Hepatocyte (in vitro differentiated cells): ENCODE measurements around the gene PINLYP. TPM values are rescaled to one million over a fixed set of nuclear protein-coding genes. Genes with fewer than 3 reads are reported as not detected.

Experiments
- DNase-seq: peaks from one replicate; pipeline ENCODE4 v3.0.0-alpha.2; 2016; ENCODE audit warnings: low spot score
- H2AFZ ChIP-seq: fragments of 200-600 bp; sonication (generic); 2 replicates; pipeline ENCODE4 v1.6.0; 2016; ENCODE audit warnings: antibody characterized with exemption, mild to moderate bottlenecking
- H3K27ac ChIP-seq: fragments of 200-600 bp; sonication (generic); 2 replicates; pipeline ENCODE4 v1.5.1; 2016; ENCODE audit warnings: mild to moderate bottlenecking
- H3K27me3 ChIP-seq: fragments of 200-600 bp; sonication (generic); 2 replicates; pipeline ENCODE4 v1.6.1; 2016
- H3K36me3 ChIP-seq: fragments of 200-600 bp; sonication (generic); replicated peaks from 2 replicates; pipeline ENCODE4 v1.5.1; 2016; ENCODE audit warnings: low read depth; ENCODE audit not compliant: insufficient read depth
- H3K4me1 ChIP-seq: fragments of 200-600 bp; sonication (generic); 2 replicates; pipeline ENCODE4 v1.5.1; 2016; ENCODE audit warnings: mild to moderate bottlenecking, moderate library complexity; ENCODE audit not compliant: insufficient read depth
- H3K4me2 ChIP-seq: fragments of 200-600 bp; sonication (generic); 2 replicates; pipeline ENCODE4 v1.6.0; 2016
- H3K4me3 ChIP-seq: fragments of 200-600 bp; sonication (generic); 2 replicates; pipeline ENCODE4 v1.5.1; 2016; ENCODE audit warnings: mild to moderate bottlenecking
- H3K79me2 ChIP-seq: fragments of 200-600 bp; sonication (generic); 2 replicates; pipeline ENCODE4 v1.6.0; 2017; ENCODE audit warnings: mild to moderate bottlenecking
- H3K9me2 ChIP-seq: fragments of 200-600 bp; sonication (generic); replicated peaks from 2 replicates; pipeline ENCODE4 v1.6.0; 2017; ENCODE audit warnings: mild to moderate bottlenecking; ENCODE audit not compliant: insufficient read depth
- H3K9me3 ChIP-seq: fragments of 200-600 bp; sonication (generic); 2 replicates; pipeline ENCODE4 v1.5.1; 2016; ENCODE audit warnings: low read depth, mild to moderate bottlenecking
- H4K20me1 ChIP-seq: fragments of 200-600 bp; sonication (generic); 2 replicates; pipeline ENCODE4 v1.6.0; 2016; ENCODE audit warnings: mild to moderate bottlenecking; ENCODE audit not compliant: insufficient read depth, poor library complexity, severe bottlenecking
- CTCF ChIP-seq: fragments of 200-600 bp; sonication (generic); IDR thresholded peaks from 2 replicates; pipeline ENCODE4 v1.5.1; 2016; ENCODE audit warnings: antibody characterized with exemption, mild to moderate bottlenecking; ENCODE audit not compliant: poor library complexity
- EZH2 ChIP-seq: fragments of 200-600 bp; sonication (generic); IDR thresholded peaks from 2 replicates; pipeline ENCODE4 v1.6.1; 2016; ENCODE audit warnings: antibody characterized with exemption, mild to moderate bottlenecking, borderline replicate concordance
- EZH2phosphoT487 ChIP-seq: fragments of 200-600 bp; sonication (generic); IDR thresholded peaks from one replicate; pipeline ENCODE4 v1.6.1; 2018; ENCODE audit warnings: antibody characterized with exemption, mild to moderate bottlenecking, low read depth, moderate library complexity; ENCODE audit not compliant: unreplicated experiment, severe bottlenecking
- WGBS: methylation state at CpG from one replicate; pipeline ENCODE4 v1.1.6; 2016; ENCODE audit warnings: low lambda C conversion rate; ENCODE audit errors: missing lambda C conversion rate; 5-methylcytosine and 5-hydroxymethylcytosine counted together
- polyA plus RNA-seq: library from polyadenylated mRNA; unstranded; fragments of >200 nt; fragmentation: Nextera tagmentation; extraction: Ambion mirVana; gene quantifications from 2 replicates; pipeline ENCODE4 v1.2.1, GENCODE V29; 2016
- total RNA-seq: library from RNA; depleted of rRNA; stranded (reverse); fragments of >200 nt; gene quantifications from 2 replicates; pipeline ENCODE4 v1.2.3, GENCODE V29; 2014

The PINLYP gene
- total and polyA plus RNA-seq, 2 experiments from 2014 or later: 4.6 to 11.4 TPM

- Histone ChIP-seq H3K4me1 (peaks cover 7% of the 10 kb centered on the region), H3K9me3 (no peaks in the 10 kb centered on the region), H3K27ac (no peak overlapping the region), H4K20me1 (no peaks in the 10 kb centered on the region), H2AFZ (no peak overlapping the region), H3K4me2 (no peak overlapping the region), H3K9me2 (no peaks in the 10 kb centered on the region), H3K79me2 (peaks cover 57% of the 10 kb centered on the region), H3K27me3 (no peaks in the 10 kb centered on the region), H3K36me3 (no peaks in the 10 kb centered on the region), H3K4me3 (no peak overlapping the region)
- DNase-seq: no peak
- 99% methylated on average over 6 of the region's 6 CpGs for WGBS
- TF ChIP-seq CTCF: no peak
- no peak for TF ChIP-seq EZH2phosphoT487
- TF ChIP-seq EZH2: no peak
Measured at GRCh38 chr19:43616954-43617353, 41.4 kb downstream of the PINLYP start.

- Histone ChIP-seq H4K20me1 (no peaks in the 10 kb centered on the region), H3K79me2 (peaks cover 50% of the 10 kb centered on the region), H3K4me2 (peak overlapping the region; percentile 85), H3K9me2 (no peaks in the 10 kb centered on the region), H3K36me3 (no peaks in the 10 kb centered on the region), H2AFZ (peak overlapping the region; percentile 84), H3K4me1 (peaks cover 7% of the 10 kb centered on the region), H3K9me3 (no peaks in the 10 kb centered on the region), H3K27ac (peak overlapping the region; percentile 98), H3K4me3 (peak overlapping the region; percentile 44), H3K27me3 (no peaks in the 10 kb centered on the region)
- peak; percentile 65 for DNase-seq
- TF ChIP-seq EZH2phosphoT487 (no peak), EZH2 (no peak), CTCF (no peak)
- WGBS: 2% methylated on average over 14 of the region's 14 CpGs
Measured at GRCh38 chr19:43618921-43619261, 43.3 kb downstream of the PINLYP start.

- Histone ChIP-seq H2AFZ (peak within 1 kb of the TSS; percentile 84), H3K4me1 (peaks cover 7% of the 10 kb centered on the region), H3K4me3 (peak within 1 kb of the TSS; percentile 44), H3K36me3 (no peaks in the 10 kb centered on the region), H3K27me3 (no peaks in the 10 kb centered on the region), H4K20me1 (no peaks in the 10 kb centered on the region), H3K4me2 (peak within 1 kb of the TSS; percentile 85), H3K9me3 (no peaks in the 10 kb centered on the region), H3K9me2 (no peaks in the 10 kb centered on the region), H3K79me2 (peaks cover 50% of the 10 kb centered on the region), H3K27ac (peak within 1 kb of the TSS; percentile 98)
- peak; percentile 96 for DNase-seq
- TF ChIP-seq EZH2phosphoT487 (no peak), CTCF (no peak), EZH2 (no peak)
- WGBS: 1% methylated on average over 77 of the region's 81 CpGs
Measured at GRCh38 chr19:43619262-43620060, 43.9 kb downstream of the PINLYP start, which contains the start of gene ZNF428. Gene ZNF428 (minus strand): TSS chr19:43619629. CDS start chr19:43614304, 5,325 bp downstream.
